AG09309 (cell line): ENCODE data around the gene ZNF200.

Experiments used
- DNase-seq: peaks from one replicate; pipeline ENCODE4 v3.0.0-alpha.2; 2010; ENCODE audit warnings: low read depth
- H3K4me3 ChIP-seq: 2 replicates; pipeline ENCODE4 v1.5.1; 2011; ENCODE audit warnings: mild to moderate bottlenecking, low read depth, low read length, moderate library complexity; ENCODE audit not compliant: control insufficient read depth
- TF ChIP-seq, protein P1 (sequence below): IDR thresholded peaks from 2 replicates; pipeline ENCODE4 v1.5.1; 2011; ENCODE audit warnings: mild to moderate bottlenecking, low read depth, low read length, inconsistent platforms; ENCODE audit not compliant: insufficient read depth, control insufficient read depth; ENCODE audit errors: missing control alignments

ZNF200 gene, protein sequence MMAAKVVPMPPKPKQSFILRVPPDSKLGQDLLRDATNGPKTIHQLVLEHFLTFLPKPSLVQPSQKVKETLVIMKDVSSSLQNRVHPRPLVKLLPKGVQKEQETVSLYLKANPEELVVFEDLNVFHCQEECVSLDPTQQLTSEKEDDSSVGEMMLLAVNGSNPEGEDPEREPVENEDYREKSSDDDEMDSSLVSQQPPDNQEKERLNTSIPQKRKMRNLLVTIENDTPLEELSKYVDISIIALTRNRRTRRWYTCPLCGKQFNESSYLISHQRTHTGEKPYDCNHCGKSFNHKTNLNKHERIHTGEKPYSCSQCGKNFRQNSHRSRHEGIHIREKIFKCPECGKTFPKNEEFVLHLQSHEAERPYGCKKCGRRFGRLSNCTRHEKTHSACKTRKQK

DNA sequence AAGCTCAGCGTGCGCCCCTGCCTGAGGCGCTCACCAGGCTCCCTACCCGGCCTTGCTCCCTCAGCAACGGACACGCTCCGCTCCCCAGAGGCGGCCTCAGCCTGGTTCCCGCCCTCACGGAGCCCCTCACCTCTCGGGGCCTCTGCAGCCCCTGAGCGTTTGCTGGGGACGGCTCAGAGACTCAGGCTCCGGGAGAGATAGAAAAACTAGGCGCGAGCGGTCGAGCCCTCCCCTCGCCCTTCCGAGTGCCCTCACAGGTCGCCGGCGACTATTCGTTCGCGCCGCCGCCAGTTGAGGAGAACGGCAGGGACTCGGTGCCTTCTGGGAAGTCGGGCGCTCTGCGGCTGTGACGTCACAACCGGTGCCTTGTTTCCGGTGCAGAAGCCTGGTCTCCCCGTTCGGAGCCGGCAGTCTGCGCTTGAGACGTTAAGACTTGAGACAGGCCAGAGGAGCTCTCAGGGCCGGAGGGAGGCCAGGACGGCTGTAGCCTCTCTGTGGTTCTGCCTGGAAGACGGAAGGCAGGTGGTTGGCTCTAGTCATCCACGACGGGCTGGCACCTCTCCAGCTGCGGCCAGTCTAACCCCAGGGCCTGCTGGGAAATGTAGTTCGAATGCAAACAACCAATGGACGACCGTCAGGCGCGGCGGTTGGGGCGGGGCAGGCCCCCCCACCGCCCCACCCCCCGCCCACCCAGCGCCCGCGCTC, at the start of gene ZNF200:
Gene ZNF200, minus strand, starts transcription at position 302 of the 705 bp plus-strand sequence. CDS start 1,403 bp downstream, outside the sequence.
- TF ChIP-seq, protein P1, sequence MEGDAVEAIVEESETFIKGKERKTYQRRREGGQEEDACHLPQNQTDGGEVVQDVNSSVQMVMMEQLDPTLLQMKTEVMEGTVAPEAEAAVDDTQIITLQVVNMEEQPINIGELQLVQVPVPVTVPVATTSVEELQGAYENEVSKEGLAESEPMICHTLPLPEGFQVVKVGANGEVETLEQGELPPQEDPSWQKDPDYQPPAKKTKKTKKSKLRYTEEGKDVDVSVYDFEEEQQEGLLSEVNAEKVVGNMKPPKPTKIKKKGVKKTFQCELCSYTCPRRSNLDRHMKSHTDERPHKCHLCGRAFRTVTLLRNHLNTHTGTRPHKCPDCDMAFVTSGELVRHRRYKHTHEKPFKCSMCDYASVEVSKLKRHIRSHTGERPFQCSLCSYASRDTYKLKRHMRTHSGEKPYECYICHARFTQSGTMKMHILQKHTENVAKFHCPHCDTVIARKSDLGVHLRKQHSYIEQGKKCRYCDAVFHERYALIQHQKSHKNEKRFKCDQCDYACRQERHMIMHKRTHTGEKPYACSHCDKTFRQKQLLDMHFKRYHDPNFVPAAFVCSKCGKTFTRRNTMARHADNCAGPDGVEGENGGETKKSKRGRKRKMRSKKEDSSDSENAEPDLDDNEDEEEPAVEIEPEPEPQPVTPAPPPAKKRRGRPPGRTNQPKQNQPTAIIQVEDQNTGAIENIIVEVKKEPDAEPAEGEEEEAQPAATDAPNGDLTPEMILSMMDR: no peak
- H3K4me3 ChIP-seq: peak within 1 kb of the TSS; percentile 91
- DNase-seq: peak; percentile 68

DNA sequence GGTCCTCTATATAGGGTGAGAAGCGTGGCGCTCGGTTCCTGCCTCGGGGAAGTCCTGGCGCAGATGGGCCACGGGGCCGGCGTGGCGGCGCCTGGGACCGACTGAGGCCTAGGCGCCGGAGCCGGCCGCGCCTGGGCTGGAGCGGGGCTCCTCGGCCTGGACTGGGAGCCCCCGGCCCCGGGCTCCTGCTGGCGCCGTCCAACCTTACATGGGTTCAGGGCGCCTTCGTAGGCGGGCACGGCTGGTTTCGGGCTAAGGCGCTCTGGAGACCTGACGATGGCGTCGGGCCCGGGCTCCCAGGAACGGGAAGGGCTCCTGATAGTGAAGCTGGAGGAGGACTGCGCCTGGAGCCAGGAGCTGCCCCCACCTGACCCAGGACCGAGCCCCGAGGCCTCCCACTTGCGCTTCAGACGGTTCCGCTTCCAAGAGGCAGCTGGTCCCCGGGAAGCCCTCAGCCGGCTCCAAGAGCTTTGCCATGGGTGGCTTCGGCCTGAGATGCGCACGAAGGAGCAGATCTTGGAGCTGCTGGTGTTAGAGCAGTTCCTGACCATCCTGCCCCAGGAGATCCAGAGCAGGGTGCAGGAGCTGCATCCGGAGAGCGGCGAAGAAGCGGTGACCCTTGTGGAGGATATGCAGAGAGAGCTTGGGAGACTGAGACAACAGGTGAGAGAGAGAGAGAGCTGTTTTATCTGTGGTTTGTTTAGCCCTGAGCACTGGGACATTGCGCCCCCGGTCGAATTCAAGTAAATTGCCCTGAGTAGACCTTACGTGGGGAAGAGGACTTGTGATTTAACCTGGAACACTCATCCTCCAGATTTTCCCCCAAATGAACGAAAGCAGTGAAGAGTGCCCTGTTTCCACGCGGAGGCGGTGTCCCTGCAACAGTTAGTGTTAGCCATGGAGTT, 48.8 kb upstream of the ZNF200 start:
- peak overlapping the region; percentile 70 for H3K4me3 ChIP-seq
- TF ChIP-seq, protein P1: no peak
- no peak for DNase-seq

DNA sequence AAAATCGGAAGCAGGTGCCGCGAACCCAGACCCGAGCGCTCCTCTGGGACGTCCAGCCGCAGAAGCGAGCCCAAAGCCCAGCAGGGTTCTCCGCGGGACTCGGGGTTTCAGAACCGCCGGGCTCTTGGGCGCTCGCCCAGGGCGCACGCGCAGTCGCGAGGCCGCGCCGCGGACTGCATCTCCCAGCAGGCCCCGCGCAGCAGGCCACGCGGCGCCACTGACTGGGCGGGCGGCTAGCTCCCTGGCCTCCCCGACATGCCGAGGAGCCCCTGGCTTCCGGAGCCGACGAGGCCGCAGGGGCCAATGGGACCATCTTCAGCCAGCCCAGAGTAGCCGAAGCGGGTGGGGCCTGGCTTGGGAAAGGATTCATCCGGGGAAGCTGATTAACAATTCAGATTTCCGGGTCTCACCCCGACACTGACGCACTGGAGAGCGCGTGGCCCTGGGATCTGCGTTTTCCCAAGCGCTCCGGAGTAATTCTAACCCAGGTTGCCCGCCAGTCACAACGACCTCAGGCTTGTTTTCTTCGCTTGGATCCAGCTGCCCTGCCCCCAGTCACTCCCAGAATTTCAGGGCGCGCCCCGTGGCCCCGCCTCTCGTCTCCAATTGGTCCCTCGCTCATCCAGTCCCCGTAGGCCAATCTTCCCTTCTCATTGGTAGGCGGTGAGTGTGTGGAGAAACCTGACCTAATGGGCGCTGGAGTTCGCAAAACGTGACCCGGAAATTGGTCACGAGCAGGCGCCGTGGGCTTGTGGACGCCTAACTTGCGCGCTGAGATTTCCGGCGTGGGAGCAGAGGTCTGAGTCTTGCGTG, 48.0 kb upstream of the ZNF200 start, which contains the start of gene ZNF263:
Gene ZNF263, plus strand, starts transcription at position 762 of the 813 bp plus-strand sequence. CDS start 328 bp downstream, outside the sequence.
- TF ChIP-seq, protein P1: no peak
- H3K4me3 ChIP-seq: peak within 1 kb of the TSS; percentile 70
- DNase-seq: peak; percentile 94

DNA sequence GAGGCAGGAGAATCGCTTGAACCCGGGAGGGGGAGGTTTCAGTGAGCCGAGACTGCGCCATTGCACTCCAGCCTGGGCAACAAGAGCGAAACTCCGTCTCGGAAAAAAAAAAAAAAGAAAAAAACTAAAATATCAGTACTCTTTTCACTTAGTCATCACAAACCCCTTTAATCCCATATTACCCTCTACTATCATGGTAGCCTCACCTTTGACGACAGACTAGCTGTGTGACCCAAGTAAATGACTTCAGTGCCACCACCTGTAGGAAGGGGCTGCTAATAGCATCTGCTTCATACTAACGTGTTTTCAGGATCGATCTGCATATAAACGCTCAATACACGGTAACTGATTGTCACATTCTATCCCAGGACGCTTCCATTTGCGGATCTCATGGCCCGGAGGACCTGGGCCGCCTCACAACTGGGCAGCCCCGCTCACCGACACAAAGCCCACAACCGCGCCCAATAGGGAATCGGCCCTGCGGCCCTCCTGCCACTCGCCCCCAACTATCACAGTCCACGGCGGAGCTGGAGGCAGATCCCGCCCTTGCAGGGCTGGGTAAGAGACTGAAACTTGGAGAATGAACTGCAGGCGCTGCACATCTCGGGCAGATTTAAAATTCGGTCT, 47.3 kb upstream of the ZNF200 start:
- no peak for DNase-seq
- peak overlapping the region; percentile 70 for H3K4me3 ChIP-seq
- TF ChIP-seq, protein P1: no peak

DNA sequence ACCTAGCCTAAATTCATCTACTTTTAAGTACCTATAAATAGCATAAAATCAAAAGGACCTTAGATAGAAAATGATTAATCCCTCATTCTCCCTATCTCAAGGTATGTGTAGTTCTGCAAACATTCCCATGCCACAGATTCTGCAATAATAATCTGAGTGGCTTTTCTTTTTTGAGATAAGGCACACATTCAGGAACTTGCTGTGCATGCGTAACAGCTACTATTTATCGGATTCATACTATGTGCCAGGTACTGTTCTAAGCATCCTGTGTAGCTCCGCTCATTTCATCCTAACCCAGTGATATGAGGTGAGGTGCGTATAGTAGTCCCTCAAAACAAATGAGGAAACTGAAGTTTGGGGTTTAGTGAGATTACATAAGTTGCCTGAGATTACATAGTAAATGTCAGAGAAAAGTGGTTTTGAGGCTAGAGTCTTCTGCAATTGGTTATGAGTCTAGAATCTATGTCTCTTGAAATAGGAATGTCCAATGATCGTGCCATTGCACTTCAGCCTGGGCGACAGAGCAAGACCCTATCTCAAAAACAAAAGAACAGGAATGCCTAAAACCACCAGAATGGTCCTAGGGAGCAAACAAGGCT, 46.4 kb upstream of the ZNF200 start:
- no peak for DNase-seq
- TF ChIP-seq, protein P1: no peak
- no peak overlapping the region for H3K4me3 ChIP-seq
